ENCODE data around the gene NEK8. TPM values are rescaled to one million over a fixed set of nuclear protein-coding genes. Genes with fewer than 3 reads are reported as not detected.

NEK8 gene
- total and polyA plus RNA-seq, 9 of the 15 experiments (the other 6 are each of a cell fraction or from before 2014, with no cell fraction given): 0.98 to 16.6 (median 4.6) TPM

- Histone ChIP-seq H3K9ac (ENCODE audit: insufficient read depth in 1 of 2, low read depth in 2 of 2, low read length in 2 of 2) (peak overlapping the region in 1 of 2 experiments; percentile 82; a peak in 2 of 4 replicates), H2AFZ (ENCODE audit: low read depth, low read length) (no peak overlapping the region), H3K27me3 (ENCODE audit: control insufficient read depth in 2 of 2, insufficient read depth in 2 of 2, low read length in 2 of 2) (no peaks in the 10 kb centered on the region), H3K79me2 (ENCODE audit: control insufficient read depth, insufficient read depth, low read length) (no peaks in the 10 kb centered on the region), H3K9me3 (replicated peaks; ENCODE audit: control insufficient read depth, insufficient read depth, low read depth, low read length) (no peaks in the 10 kb centered on the region), H3K4me3 (no peak overlapping the region), H3K27ac (ENCODE audit: extremely low read depth, low read depth, low read length) (no peak overlapping the region), H4K20me1 (replicated peaks; ENCODE audit: control insufficient read depth, insufficient read depth, low read length) (no peaks in the 10 kb centered on the region), H3K36me3 (ENCODE audit: control insufficient read depth, insufficient read depth, low read length) (peaks cover 9% of the 10 kb centered on the region; the same call in 2 of the 3 replicates), H3K4me2 (ENCODE audit: insufficient read depth, low read length) (no peak overlapping the region), H3K4me1 (replicated peaks in 1 of 2; ENCODE audit: control insufficient read depth in 2 of 2, insufficient read depth in 2 of 2, low read length in 2 of 2) (peaks cover 51 to 72% of the 10 kb centered on the region in 2 experiments), H3K9me1 (ENCODE audit: control insufficient read depth, insufficient read depth, low read length) (no peaks in the 10 kb centered on the region)
- FAIRE-seq (no peak), DNase-seq (ENCODE audit: extremely low read depth in 1 of 4, low spot score in 3 of 4) (no peak), ATAC-seq (peak; percentile 3; the same call in 1 of the 3 replicates)
- intact Hi-C loops (cut with micrococcal nuclease): no loop called here
- WGBS (ENCODE audit: insufficient coverage, low coverage, missing lambda C conversion rate): 73% methylated on average over 21 of the region's 22 CpGs
- CTCF ChIA-PET (ENCODE audit: low intra/inter-chr PET ratio): no interaction called here
- POLR2A ChIA-PET: interaction anchor here (17.4 kb wide), 1 partner anchor 14 kb away, joined by 367 read pairs; the partner anchor contains the start of genes NEK8, RPL23A and TLCD1
- no TSS peak for BruUV-seq (replicated peaks)
- in situ Hi-C loops (cut with MboI): no loop called here
- no peak for TF ChIP-seq BHLHE40 (IDR thresholded peaks at IDR 0.05; ENCODE audit: low read length)
- peak; percentile 63 for TF ChIP-seq L3MBTL2 (IDR thresholded peaks at IDR 0.05)
- TF ChIP-seq ZNF592 (IDR thresholded peaks at IDR 0.05): peak; percentile 40; the same call in 1 of the 2 replicates
- TF ChIP-seq CHD1 (IDR thresholded peaks at IDR 0.05; ENCODE audit: low read length): no peak
- no peak for TF ChIP-seq CUX1 (CRISPR knock-in tag; IDR thresholded peaks at IDR 0.05)
- no peak for TF ChIP-seq RBM22 (IDR thresholded peaks at IDR 0.05; ENCODE audit: low read depth, low read length, poor library complexity, severe bottlenecking)
- no peak for TF ChIP-seq ATF3 (IDR thresholded peaks at IDR 0.05)
- TF ChIP-seq ATF3 (CRISPR knock-in tag; conservative IDR thresholded peaks at IDR 0.05): no peak
- TF ChIP-seq CHD2 (IDR thresholded peaks at IDR 0.05; ENCODE audit: low read depth, low read length): 0 out of 2 replicates have a peak, but pooled peaks have one; percentile 34
- no peak for TF ChIP-seq RUNX1 (IDR thresholded peaks at IDR 0.05; ENCODE audit: low read depth)
Observed at GRCh38 chr17:28737770-28738679, 9.4 kb downstream of the NEK8 start.

Measured in K562 (cell line).